ENCODE measurements around the gene MRPL49.
"Not testable (repeated sequence)": the region's sequence is repeated elsewhere in the genome, so short reads cannot be mapped to it uniquely, and the experiment has no call there.

GRCh38 chr11:65174571-65175010 lies 52.5 kb downstream of the MRPL49 start:
- TF ChIP-seq CTCF (IDR thresholded peaks at IDR 0.05); EZH2 (IDR thresholded peaks at IDR 0.05; ENCODE audit: borderline replicate concordance, insufficient read depth, low read depth, low read length, poor library complexity, severe bottlenecking): not testable (repeated sequence)

Data from B cell (primary cell).